GM12891 (cell line): Measurements from ENCODE around the gene TMEM14B.
"Not testable (repeated sequence)": the region's sequence is repeated elsewhere in the genome, so short reads cannot be mapped to it uniquely, and the experiment has no call there.

ENCODE experiments used
- PAX5 ChIP-seq: IDR thresholded peaks from 2 replicates; pipeline ENCODE4 v1.6.1; 2011; ENCODE audit warnings: low read length, moderate library complexity, mild to moderate bottlenecking; ENCODE audit not compliant: insufficient read depth, severe bottlenecking
- POLR2A ChIP-seq: IDR thresholded peaks from 2 replicates; pipeline ENCODE4 v1.6.1; 2011; ENCODE audit warnings: low read depth, low read length, control low read depth
- POLR2AphosphoS5 ChIP-seq: IDR thresholded peaks from 2 replicates; pipeline ENCODE4 v1.6.1; 2011; ENCODE audit warnings: low read depth, low read length, control low read depth
- POU2F2 ChIP-seq: IDR thresholded peaks from 2 replicates; pipeline ENCODE4 v1.6.1; 2011; ENCODE audit warnings: low read depth, mild to moderate bottlenecking, control low read depth, low read length, moderate library complexity
- SPI1 ChIP-seq: IDR thresholded peaks from 2 replicates; pipeline ENCODE4 v1.6.1; 2011; ENCODE audit warnings: low read depth, low read length, control low read depth
- TAF1 ChIP-seq: IDR thresholded peaks from 2 replicates; pipeline ENCODE4 v1.6.1; 2011; ENCODE audit warnings: low read depth, low read length, control low read depth

DNA sequence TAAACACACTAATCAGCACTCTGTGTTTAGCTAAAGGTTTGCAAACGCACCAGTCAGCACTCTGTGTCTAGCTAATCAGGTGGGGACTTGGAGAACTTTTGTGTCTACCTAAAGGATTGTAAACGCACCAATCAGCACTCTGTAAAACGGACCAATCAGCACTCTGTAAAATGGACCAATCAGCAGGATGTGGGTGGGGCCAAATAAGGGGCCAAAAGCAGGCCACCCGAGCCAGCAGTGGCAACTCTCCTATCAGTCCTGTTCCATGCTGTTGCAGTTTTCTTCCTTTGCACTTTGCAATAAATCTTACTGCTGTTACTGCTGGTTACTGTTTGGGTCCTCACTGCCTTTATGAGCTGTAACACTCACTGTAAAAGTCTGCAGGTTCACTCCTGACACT, 6.0 kb upstream of the TMEM14B start:
- TF ChIP-seq POLR2A, POLR2AphosphoS5, SPI1, PAX5, POU2F2, TAF1: not testable (repeated sequence)
